GM13976 (cell line): ENCODE results near the gene MDP1.

ENCODE experiments used
- DNase-seq: peaks from one replicate; pipeline ENCODE4 v3.0.0; 2012; ENCODE audit warnings: low spot score
- in situ Hi-C: fragments of 300-500 bp; cut with MboI; formaldehyde crosslinking; loops from one replicate; pipeline ENCODE4 v1.12.0; 2022; ENCODE audit warnings: low sequenced_read_pairs, mixed read lengths, inconsistent platforms; ENCODE audit not compliant: unreplicated experiment
- TF ChIP-seq, protein P1 (sequence below): IDR thresholded peaks from 2 replicates; pipeline ENCODE4 v1.5.1; 2012; ENCODE audit warnings: borderline replicate concordance, mild to moderate bottlenecking; ENCODE audit not compliant: insufficient read depth; ENCODE audit errors: extremely low read depth, missing control alignments, control extremely low read depth

The MDP1 gene

DNA sequence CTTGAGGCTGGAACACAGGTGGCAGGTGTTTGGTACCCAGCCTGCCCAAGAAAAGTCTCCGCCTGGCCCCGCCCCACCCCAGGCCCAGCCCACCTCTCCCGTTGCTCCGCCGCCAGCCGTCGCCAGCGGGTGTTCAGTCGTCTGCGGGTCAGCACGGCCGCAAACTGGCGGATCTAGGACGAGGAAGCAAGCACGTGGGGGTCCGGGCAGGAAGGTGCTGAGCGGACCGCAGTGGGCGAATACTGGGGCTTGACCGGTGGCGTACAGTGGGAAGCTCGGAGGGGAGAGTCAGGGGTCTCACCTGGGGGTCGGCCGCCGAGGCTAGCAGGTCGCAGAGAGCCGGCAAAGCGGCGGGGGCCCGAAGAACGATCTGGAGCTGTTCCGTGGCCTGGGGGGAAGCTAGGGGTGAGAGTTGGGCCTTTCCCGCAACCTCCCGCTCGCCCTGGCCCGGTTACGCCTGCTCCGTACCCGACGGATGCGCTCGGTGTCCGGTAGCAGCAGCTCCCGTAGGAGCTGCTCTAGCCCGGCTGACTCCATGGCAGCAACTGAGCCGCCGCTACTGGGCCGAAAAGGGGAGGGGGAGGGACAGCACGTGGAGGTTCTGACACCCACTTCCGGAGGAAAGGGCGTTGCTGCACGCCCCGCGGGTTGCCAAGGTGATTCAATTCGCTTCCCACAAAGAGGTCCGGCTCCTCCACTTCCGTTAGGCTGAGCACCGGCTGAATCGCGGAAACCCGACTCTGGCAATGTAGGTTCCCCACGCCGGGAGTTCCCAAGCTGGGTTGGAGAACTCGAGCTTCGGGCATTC is 27.4 kb downstream of the MDP1 start, which contains the start of gene IPO4:
IPO4 (minus strand) TSS at position 566 of the 808 bp plus-strand sequence; CDS start at position 537, 29 bp downstream.
- DNase-seq: peak; percentile 99

DNA sequence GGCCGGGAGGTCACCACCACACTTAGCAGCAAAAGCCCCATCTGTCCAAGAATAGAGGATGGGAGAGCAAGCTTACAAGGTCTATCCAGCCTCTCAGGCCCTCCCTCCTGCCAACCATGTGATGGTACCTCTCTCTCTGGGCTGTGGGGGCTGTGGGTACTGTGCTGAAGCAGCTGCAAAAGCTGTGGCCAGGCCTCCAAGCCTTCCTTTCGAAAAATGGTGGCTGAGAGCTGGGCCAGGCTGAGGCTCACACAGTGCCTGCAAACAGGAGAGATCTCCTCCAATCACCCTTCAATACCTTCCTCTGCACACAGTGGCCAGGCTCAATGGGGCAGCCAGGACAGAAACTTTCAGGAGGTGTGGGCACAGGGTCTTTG is 28.3 kb downstream of the MDP1 start:
- in situ Hi-C loops: no loop called here
- no peak for DNase-seq
- TF ChIP-seq, protein P1, sequence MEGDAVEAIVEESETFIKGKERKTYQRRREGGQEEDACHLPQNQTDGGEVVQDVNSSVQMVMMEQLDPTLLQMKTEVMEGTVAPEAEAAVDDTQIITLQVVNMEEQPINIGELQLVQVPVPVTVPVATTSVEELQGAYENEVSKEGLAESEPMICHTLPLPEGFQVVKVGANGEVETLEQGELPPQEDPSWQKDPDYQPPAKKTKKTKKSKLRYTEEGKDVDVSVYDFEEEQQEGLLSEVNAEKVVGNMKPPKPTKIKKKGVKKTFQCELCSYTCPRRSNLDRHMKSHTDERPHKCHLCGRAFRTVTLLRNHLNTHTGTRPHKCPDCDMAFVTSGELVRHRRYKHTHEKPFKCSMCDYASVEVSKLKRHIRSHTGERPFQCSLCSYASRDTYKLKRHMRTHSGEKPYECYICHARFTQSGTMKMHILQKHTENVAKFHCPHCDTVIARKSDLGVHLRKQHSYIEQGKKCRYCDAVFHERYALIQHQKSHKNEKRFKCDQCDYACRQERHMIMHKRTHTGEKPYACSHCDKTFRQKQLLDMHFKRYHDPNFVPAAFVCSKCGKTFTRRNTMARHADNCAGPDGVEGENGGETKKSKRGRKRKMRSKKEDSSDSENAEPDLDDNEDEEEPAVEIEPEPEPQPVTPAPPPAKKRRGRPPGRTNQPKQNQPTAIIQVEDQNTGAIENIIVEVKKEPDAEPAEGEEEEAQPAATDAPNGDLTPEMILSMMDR: no peak

More for the DNA sequence above, 27.4 kb downstream of the MDP1 start, which contains the start of gene IPO4:
- in situ Hi-C loops: no loop called here
- TF ChIP-seq, protein P1: no peak

DNA sequence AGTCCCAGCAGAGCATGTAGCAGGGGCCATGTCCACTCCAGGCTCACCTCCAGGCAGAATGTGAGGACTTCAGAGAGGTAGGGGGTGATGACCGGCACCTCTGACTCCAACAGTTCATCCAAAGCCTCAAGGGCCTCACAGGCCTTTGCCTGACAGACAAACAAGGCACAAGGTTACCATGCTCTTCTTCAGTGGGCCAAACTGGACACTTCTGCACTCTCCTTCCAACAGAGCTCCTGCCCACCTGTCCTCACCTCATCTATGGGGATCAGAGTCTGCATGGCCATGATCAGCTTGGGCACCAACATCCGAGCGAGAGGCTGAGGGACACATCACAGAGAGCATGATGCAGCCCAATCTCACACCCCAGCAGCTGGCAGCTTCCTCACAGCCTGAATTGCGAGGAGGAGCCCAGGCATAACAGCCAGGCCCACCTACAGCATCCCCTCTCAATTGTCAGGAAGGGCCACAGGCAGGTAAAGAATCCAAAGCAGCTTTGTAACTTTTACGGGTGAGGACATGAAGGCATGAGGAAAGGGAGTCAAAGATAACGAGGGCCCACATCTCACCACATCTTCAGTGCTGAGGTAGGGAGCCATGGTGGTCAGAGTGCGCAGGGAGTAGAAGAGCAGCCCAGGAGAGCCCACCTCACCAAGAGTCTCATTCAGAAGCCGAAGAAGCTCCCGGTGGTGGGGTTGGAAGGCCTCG is 28.9 kb downstream of the MDP1 start:
- in situ Hi-C loops: no loop called here
- TF ChIP-seq, protein P1: no peak
- no peak for DNase-seq

DNA sequence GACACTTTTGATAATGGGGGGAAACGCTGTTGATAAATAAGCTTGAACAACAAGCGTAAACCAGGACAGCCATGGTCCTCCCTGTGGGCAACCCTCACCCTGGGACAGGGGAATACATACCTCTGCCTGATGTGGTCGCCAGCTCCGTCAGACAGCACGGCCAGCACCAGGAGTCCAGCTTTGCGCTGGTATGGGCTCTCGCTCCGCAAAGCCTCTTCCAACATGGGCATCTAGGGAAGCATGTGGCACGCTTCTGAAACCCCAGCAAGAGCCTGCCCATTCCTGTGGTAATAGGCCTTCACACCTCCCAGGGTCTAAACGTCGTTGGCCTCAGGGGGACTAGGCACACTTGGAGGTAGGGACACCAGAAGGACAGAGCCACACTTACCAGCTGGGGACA is 30.1 kb downstream of the MDP1 start:
- in situ Hi-C loops: no loop called here
- no peak for DNase-seq
- TF ChIP-seq, protein P1: no peak

DNA sequence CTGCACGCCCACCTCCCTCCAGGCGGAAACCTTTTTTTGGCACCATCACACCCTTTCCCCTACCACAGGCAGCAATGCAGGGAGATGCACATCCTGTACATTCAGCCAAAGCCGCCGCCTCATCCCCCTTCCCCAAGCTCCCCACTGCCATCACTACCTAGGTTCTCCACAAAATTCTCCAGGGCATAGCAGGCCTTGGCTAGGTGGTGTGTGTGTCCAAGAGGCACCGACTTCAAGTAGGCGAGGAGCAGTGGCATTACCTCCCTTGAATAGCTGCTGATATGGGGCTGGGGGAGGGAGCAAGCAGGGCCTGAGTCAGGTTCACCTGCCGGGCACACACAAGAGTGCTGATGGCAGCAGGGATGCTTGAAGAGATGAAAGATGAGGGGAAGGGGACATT is 30.8 kb downstream of the MDP1 start:
- DNase-seq: no peak
- in situ Hi-C loops: no loop called here
- TF ChIP-seq, protein P1: no peak

DNA sequence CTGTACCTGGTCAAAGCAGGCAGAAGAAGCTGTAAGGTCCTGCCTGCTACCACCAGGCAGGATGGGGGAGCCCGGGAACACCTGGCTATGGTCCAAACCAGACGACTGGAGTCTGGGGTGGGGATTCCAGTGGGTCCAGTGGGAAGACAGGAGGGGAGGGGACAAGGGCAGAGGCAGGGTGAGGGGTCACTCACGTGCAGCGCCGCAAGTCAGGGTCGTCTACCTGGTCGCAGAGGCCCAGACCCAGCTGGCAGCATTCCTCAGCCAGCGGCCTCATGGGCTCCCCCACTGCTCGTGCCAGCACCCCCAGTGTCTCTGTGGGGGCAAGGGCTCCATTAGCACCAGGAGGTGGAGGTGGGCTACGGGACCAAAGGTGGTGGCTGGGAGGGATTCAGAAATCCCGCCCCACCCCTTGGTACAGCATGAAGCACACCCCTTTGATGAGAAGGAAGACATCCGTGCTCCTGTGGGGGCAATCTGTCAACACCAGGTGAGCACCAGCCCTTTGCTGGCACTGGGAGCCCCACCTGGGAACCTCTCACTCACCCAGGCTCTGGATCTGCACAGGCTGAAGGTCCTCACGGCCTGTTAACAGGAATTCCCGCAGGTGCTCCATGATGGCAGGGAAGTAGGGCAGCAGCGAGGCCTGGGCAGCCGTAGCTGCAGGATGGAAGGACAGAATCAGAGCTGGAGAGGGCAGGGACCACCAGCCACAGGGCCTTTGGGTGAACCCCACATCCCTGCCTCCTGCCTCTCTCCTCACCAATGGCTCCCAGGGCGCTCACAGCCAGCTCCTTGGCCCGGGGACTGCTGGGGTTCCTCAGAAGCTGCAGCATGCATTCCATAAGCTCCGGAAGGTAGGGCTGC is 31.5 kb downstream of the MDP1 start:
- no peak for DNase-seq
- TF ChIP-seq, protein P1: no peak
- in situ Hi-C loops: no loop called here
